HUDEP-2 (cell line): ENCODE data around the gene SLC8A1.

Experiments
- DNase-seq, 76 experiments: peaks; one replicate each; lab custom pipeline; 2025; ENCODE audit not compliant: unreplicated experiment in 76 of 76; lab: John Stamatoyannopoulos, UW

Gene SLC8A1

GRCh38 chr2:40281021-40281940 lies 170.6 kb downstream of the SLC8A1 start:
- DNase-seq, result no peak

GRCh38 chr2:40279482-40279881 lies 172.4 kb downstream of the SLC8A1 start:
- no peak for DNase-seq

GRCh38 chr2:40279001-40279400 lies 172.9 kb downstream of the SLC8A1 start:
- no peak for DNase-seq

GRCh38 chr2:40276076-40276475 lies 175.8 kb downstream of the SLC8A1 start:
- DNase-seq, result no peak

- DNase-seq, result no peak
Measured at GRCh38 chr2:40274270-40274669, 177.6 kb downstream of the SLC8A1 start.

- no peak for DNase-seq
Measured at GRCh38 chr2:40273734-40274182, 178.1 kb downstream of the SLC8A1 start.

GRCh38 chr2:40271094-40271493 lies 180.8 kb downstream of the SLC8A1 start:
- DNase-seq, result no peak

GRCh38 chr2:40270372-40270771 lies 181.5 kb downstream of the SLC8A1 start:
- no peak for DNase-seq

- no peak for DNase-seq
Measured at GRCh38 chr2:40268566-40268965, 183.3 kb downstream of the SLC8A1 start.

- DNase-seq, result no peak
Measured at GRCh38 chr2:40266201-40266600, 185.7 kb downstream of the SLC8A1 start.

GRCh38 chr2:40265602-40266001 lies 186.3 kb downstream of the SLC8A1 start:
- no peak for DNase-seq

- DNase-seq, result no peak
Measured at GRCh38 chr2:40261042-40261441, 190.8 kb downstream of the SLC8A1 start.

- no peak for DNase-seq
Measured at GRCh38 chr2:40260437-40260836, 191.5 kb downstream of the SLC8A1 start.

GRCh38 chr2:40259900-40260299 lies 192.0 kb downstream of the SLC8A1 start:
- no peak for DNase-seq

- DNase-seq, result no peak
Measured at GRCh38 chr2:40258135-40258457, 193.8 kb downstream of the SLC8A1 start.

- no peak for DNase-seq
Measured at GRCh38 chr2:40257340-40258134, 194.4 kb downstream of the SLC8A1 start.

GRCh38 chr2:40256649-40257048 lies 195.2 kb downstream of the SLC8A1 start:
- DNase-seq, result no peak

GRCh38 chr2:40256008-40256407 lies 195.9 kb downstream of the SLC8A1 start:
- no peak for DNase-seq

GRCh38 chr2:40255103-40255502 lies 196.8 kb downstream of the SLC8A1 start:
- DNase-seq, result no peak

GRCh38 chr2:40254611-40255010 lies 197.3 kb downstream of the SLC8A1 start:
- no peak for DNase-seq

- DNase-seq, result no peak
Measured at GRCh38 chr2:40251137-40251536, 200.8 kb downstream of the SLC8A1 start.

- no peak for DNase-seq
Measured at GRCh38 chr2:40249577-40249976, 202.3 kb downstream of the SLC8A1 start.
